ENCODE data around the gene PPP1R9B.

Gene PPP1R9B, protein sequence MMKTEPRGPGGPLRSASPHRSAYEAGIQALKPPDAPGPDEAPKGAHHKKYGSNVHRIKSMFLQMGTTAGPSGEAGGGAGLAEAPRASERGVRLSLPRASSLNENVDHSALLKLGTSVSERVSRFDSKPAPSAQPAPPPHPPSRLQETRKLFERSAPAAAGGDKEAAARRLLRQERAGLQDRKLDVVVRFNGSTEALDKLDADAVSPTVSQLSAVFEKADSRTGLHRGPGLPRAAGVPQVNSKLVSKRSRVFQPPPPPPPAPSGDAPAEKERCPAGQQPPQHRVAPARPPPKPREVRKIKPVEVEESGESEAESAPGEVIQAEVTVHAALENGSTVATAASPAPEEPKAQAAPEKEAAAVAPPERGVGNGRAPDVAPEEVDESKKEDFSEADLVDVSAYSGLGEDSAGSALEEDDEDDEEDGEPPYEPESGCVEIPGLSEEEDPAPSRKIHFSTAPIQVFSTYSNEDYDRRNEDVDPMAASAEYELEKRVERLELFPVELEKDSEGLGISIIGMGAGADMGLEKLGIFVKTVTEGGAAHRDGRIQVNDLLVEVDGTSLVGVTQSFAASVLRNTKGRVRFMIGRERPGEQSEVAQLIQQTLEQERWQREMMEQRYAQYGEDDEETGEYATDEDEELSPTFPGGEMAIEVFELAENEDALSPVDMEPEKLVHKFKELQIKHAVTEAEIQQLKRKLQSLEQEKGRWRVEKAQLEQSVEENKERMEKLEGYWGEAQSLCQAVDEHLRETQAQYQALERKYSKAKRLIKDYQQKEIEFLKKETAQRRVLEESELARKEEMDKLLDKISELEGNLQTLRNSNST

GRCh38 chr17:50150354-50151040 is at the start of gene PPP1R9B:
PPP1R9B (minus strand) TSS chr17:50150677; CDS start chr17:50150513, 164 bp downstream.
- DNase-seq (ENCODE audit: low read depth in 2 of 2) = no peak

- peak in 1 of 2 donors; percentile 14 for DNase-seq (ENCODE audit: low read depth in 2 of 2)
Measured at GRCh38 chr17:50199803-50200456, 49.5 kb upstream of the PPP1R9B start.

DNA sequence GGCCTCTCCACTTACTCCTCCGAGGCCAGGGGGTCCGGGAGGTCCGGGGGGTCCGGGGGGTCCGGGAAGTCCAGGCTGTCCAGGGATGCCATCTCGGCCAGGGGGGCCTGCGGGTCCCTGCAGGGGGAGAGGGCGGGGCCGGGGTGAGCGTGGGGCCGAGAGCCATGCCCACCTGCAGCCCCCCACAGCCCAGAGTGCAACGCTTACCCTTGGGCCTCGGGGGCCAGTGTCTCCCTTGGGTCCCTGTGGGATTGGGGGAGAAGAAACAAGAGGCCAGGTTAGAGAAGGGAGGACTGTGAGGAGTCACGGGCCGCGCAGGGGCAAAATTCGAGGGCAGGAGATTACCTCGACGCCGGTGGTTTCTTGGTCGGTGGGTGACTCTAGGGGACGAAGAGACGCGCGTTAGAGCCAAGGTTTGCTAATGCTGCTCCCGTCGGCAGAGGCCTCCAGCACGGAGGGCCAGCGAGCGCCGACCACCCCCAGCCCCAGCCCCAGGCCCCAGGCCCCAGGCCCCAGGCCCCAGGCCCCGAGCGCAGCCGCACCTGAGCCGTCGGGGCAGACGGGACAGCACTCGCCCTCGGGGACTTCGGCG is 48.8 kb upstream of the PPP1R9B start:
- DNase-seq (ENCODE audit: low read depth in 2 of 2) = no peak

DNA sequence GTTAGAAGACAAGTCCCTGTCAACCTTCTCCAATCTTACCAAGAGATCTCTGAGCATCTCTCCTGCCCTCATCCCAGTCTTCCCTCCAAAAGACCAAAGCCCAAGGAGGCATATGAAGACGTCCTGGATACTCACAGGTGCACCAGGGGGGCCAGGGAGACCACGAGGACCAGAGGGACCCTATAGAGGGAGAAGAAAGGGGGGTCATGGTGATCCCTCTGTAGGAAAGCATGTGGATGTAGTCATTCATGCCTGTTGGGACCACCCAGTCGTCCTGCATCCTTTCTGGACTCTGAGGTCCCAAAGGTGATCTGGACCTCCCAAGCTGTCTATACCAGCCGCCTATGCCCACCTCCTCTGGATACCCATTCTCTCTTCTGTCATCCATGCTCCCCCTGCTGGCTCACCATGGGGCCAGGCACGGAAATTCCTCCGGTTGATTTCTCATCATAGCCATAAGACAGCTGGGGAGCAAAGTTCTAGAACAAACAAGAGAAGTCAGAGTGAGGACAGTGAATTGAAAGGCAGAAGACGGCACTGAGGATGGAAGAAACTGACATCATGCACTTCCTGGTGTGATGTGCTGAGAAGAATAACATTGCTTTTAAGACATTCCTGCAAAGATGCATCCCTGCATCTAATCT is 47.7 kb upstream of the PPP1R9B start:
- no peak for DNase-seq (ENCODE audit: low read depth in 2 of 2)

DNA sequence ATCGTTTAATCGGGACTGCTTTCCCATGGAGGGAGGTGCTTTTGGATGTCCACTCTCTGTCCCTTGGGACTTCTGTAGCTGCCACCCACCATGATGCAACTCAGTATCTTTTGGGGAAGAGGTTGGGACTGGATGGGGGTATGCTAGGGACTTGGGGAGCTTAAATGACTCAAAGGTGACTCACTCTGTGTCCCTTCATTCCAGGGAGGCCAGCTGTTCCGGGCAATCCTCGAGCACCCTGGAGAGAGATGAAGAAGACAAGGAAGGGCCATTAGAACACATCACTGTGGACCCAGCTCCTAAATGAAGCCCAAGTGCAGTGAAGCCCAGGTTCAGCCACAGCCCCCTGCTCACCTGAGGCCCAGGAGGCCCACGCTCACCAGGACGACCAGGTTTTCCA is 46.3 kb upstream of the PPP1R9B start:
- no peak for DNase-seq (ENCODE audit: low read depth in 2 of 2)

GRCh38 chr17:50196036-50196435 is 45.6 kb upstream of the PPP1R9B start:
- DNase-seq (ENCODE audit: low read depth in 2 of 2) = no peak

DNA sequence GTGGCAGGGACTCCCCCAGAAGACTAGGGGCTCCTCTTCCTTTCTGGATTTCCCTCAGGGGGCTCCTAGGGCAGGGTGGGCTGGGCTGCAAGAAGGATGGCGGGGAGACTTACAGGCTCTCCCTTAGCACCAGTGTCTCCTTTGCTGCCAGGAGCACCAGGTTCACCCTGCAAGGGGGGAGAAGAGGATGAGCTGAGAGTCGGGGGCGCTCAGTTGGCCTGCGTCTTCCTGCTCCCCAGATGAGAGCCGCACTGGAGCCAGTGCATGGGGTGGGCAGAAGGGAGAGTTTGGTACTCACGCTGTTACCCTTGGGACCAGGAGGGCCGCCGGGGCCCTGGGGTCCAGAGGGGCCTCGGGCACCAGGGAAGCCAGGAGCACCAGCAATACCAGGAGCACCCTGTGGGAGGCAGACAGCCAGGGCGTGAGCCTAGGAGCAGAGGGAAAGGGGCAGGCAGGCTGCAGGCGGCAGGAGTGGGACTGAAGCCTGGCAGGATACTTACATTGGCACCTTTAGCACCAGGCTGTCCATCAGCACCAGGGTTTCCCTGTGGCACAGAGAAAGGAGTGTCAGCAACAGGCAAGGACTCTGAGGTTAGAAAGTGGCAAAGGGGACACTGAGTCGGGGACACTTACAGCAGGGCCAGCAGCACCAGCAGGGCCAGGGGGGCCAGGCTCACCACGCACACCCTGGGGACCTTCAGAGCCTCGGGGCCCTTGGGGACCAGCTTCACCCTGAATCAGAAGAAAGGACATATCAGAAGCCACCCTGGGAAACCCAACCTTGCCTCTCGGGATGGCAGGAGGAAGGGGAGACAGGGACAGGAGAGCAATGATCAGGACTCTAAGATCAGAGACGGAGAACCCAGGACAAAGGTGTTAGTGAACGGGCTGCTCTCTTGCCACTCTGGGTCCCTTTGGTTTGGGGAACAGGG is 44.7 kb upstream of the PPP1R9B start:
- no peak for DNase-seq (ENCODE audit: low read depth in 2 of 2)

DNA sequence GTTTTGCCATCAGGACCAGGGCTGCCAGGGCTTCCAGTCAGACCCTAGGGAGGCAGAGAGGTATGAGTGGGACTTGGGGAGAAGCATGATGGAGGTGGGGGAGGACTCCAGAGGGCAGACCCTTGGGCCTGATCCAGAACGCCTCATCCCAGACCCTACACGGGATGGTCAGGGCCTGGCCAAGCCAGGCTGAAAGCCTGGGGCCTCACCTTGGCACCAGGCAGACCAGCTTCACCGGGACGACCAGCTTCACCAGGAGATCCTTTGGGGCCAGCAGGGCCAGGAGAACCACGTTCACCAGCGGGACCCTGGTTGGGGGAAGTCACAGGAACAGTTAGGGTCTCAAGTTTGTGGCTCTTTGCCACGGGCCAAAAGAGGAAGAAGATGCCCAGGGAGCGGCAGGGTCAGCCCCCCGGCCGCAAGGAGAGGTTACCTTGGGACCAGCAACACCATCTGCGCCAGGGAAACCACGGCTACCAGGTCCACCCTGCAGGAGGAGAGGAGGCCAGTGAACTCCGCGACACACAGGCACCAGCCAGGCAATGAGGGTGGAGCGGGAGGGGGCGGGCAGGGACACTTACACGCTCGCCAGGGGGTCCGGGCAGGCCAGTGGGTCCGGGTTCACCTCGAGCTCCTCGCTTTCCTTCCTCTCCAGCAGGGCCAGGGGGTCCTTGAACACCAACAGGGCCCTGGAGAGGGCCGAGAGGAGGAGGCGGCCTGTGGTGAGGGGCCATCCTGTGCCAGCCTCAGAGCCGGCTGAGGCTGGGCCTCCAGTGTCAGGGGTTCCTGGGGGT is 43.9 kb upstream of the PPP1R9B start:
- no peak for DNase-seq (ENCODE audit: low read depth in 2 of 2)

DNA sequence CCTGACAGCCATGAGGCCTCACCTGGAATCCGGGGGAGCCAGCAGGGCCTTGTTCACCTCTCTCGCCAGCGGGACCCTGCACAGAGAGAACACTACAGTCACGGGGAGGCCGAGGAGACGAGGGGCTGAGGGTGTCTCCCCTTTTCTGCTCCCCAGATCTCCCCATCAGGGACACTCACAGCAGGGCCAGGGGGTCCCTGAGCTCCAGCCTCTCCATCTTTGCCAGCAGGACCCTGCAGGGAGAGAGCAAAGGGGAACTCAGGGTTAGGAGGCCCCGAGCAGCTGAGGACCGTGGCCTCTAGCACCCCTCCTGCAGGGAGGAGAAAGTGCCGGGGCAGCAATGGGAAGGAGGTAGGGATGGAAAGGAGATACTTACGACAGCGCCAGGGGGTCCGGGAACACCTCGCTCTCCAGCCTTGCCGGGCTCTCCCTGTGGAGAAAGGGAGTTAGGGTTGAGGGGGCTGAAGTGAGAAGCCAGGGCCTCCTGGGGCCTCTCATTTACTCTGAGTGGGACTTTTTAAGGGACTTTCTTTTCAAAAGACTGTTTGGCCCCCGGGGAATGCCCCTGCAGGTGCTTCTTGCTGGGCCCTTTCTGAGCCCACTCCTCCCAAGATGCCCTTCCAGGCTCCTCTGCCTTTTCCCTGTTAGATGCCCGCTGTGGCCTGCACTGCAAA is 42.3 kb upstream of the PPP1R9B start:
- no peak for DNase-seq (ENCODE audit: low read depth in 2 of 2)

- no peak for DNase-seq (ENCODE audit: low read depth in 2 of 2)
Measured at GRCh38 chr17:50192144-50192617, 41.7 kb upstream of the PPP1R9B start.

GRCh38 chr17:50191359-50192143 is 41.1 kb upstream of the PPP1R9B start:
- DNase-seq (ENCODE audit: low read depth in 2 of 2) = no peak

- DNase-seq (ENCODE audit: low read depth in 2 of 2) = no peak
Measured at GRCh38 chr17:50190603-50191358, 40.3 kb upstream of the PPP1R9B start.

GRCh38 chr17:50190293-50190602 is 39.8 kb upstream of the PPP1R9B start:
- DNase-seq (ENCODE audit: low read depth in 2 of 2) = no peak

- no peak for DNase-seq (ENCODE audit: low read depth in 2 of 2)
Measured at GRCh38 chr17:50189550-50190292, 39.2 kb upstream of the PPP1R9B start.

DNA sequence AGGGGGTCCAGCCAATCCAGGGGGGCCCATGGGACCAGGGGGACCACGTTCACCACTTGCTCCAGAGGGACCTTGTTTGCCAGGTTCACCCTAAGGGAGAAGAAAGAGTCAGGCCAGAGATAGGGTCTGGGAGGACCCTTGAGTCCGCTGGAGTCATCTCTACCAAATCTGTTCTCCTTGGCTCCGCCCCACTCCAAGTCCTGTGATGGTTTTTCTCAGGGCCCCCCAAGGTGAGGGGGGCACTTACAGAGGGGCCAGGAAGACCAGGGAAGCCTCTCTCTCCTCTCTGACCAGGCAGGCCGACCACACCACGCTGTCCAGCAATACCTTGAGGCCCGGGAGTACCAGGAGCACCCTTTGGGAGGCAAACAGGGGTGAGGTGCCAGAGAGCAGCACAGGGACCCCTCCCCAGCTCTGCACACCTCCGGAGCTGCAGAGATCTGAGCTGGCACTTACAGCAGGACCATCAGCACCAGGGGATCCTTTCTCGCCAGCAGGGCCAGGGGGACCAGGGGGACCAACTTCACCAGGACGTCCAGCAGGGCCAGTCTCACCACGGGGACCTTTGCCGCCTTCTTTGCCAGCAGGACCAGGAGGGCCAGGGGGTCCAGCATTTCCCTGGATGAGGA is 38.6 kb upstream of the PPP1R9B start:
- no peak for DNase-seq (ENCODE audit: low read depth in 2 of 2)

GRCh38 chr17:50188531-50188920 is 38.0 kb upstream of the PPP1R9B start:
- DNase-seq (ENCODE audit: low read depth in 2 of 2) = no peak
